ENCODE measurements around the gene IL1B.

DNA sequence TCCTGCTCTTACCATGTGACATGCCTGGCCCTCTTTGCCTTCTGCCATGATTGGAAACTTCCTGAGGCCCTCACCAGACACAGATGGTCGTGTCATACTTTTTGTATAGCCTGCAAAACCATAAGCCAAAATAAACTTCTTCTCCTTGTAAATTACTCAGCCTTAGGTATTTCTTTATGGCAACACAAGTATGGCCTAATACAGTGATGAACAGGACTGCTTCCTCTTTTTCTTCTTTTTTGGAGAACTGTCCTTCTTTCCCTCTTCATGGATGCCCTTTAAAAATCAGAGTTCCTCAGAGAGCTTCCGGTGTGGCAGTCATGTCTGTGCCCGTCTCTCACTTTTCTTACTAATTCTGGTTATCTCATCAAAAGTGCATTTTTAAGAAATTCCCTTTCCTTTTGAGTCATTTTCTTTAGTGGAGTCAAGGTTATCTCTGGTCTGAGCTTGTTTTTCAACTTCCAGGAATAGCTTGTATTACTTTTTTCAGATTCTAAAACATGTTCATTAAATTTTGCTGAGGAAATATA is 43.1 kb downstream of the IL1B start:
- TF ChIP-seq, protein P1, sequence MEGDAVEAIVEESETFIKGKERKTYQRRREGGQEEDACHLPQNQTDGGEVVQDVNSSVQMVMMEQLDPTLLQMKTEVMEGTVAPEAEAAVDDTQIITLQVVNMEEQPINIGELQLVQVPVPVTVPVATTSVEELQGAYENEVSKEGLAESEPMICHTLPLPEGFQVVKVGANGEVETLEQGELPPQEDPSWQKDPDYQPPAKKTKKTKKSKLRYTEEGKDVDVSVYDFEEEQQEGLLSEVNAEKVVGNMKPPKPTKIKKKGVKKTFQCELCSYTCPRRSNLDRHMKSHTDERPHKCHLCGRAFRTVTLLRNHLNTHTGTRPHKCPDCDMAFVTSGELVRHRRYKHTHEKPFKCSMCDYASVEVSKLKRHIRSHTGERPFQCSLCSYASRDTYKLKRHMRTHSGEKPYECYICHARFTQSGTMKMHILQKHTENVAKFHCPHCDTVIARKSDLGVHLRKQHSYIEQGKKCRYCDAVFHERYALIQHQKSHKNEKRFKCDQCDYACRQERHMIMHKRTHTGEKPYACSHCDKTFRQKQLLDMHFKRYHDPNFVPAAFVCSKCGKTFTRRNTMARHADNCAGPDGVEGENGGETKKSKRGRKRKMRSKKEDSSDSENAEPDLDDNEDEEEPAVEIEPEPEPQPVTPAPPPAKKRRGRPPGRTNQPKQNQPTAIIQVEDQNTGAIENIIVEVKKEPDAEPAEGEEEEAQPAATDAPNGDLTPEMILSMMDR (IDR thresholded peaks at IDR 0.05), result no peak
- TF ChIP-seq POLR2A (IDR thresholded peaks at IDR 0.05), result no peak

Measured in uterus (tissue), 2 donors.